DMS153 (cell line): ENCODE measurements around the gene KCNAB1.
"Not testable (repeated sequence)": the region's sequence is repeated elsewhere in the genome, so short reads cannot be mapped to it uniquely, and the experiment has no call there.

Experiments
- DNase-seq: peaks from one replicate; lab custom pipeline; 2025; lab: John Stamatoyannopoulos, UW

The KCNAB1 gene

GRCh38 chr3:156176629-156177210 lies 56.3 kb downstream of the KCNAB1 start:
- no peak for DNase-seq

- no peak for DNase-seq
These were observed 59.7 kb downstream of the KCNAB1 start for GRCh38 chr3:156180077-156180476.

- no peak for DNase-seq
These were observed 61.1 kb downstream of the KCNAB1 start for GRCh38 chr3:156181509-156181908.

- no peak for DNase-seq
These were observed 63.0 kb downstream of the KCNAB1 start for GRCh38 chr3:156183396-156183795.

GRCh38 chr3:156184156-156184555 lies 63.8 kb downstream of the KCNAB1 start:
- no peak for DNase-seq

GRCh38 chr3:156187146-156187769 lies 66.9 kb downstream of the KCNAB1 start:
- no peak for DNase-seq

DNA sequence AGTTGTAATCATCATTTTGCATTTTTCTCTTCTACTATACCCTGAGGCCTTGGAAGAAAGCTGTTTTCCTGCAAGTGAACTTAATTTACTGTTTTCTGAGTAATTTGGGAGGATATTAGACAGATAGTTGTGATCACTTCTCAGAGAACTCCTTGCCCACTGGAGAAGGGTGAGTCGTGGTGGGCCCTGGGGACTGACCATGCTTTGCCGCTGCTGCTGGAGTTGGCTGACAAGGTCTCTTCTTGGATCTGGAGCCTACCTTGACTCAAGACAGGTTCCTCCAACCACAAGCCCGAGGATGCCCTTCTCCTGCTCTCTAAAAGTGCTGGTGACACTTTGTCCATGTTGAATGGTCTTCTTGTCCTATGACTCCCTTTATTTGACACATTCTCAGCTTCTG lies 68.4 kb downstream of the KCNAB1 start:
- DNase-seq: no peak

DNA sequence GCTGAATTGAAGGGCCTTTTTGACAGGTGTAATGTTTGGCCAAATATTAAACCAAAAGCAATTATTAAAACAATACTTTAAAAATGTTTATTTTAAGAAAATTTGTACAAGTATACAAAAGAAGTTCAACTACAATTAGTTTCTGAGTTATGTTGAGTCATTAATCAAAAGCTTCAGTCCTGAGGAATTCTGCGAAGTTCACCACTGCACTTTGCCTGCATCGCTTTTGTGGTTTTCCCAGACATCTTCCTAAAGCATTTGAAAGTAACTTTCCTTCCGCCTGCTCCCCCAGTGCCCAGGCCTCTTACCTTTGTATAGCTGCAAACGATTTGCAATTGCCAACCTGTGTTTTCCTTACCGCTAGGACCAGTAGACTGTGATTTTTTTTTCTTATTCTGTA lies 69.5 kb downstream of the KCNAB1 start:
- no peak for DNase-seq

DNA sequence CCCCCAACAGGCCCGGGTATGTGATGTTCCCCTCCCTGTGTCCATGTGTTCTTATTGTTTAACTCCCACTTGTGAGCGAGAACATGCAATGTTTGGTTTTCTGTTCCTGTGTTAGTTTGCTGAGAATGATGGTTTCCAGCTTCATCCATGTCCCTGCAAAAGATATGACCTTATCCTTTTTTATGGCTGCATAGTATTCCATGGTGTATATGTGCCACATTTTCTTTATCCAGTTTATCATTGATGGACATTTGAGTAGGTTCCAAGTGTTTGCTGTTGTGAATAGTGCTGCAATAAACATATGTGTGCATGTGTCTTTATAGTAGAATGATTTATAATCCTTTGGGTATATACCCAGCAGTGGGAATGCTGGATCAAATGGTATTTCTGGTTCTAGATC lies 74.6 kb downstream of the KCNAB1 start:
- DNase-seq: not testable (repeated sequence)

DNA sequence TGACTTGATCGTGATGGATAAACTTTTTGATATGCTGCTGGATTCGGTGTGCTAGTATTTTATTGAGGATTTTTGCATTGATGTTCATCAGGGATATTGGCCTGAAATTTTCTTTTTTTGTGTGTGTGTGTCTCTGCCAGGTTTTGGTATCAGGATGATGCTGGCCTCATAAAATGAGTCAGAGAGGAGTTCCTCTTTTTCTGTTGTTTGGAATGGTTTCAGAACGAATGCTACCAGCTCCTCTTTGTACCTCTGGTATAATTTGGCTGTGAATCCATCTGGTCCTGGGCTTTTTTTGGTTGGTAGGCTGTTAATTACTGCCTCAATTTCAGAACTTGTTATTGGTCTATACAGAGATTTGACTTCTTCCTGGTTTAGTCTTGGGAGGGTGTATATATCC lies 76.8 kb downstream of the KCNAB1 start:
- not testable (repeated sequence) for DNase-seq

- no peak for DNase-seq
These were observed 81.3 kb downstream of the KCNAB1 start for GRCh38 chr3:156201411-156202405.

- no peak for DNase-seq
These were observed 85.8 kb downstream of the KCNAB1 start for GRCh38 chr3:156206157-156206556.

DNA sequence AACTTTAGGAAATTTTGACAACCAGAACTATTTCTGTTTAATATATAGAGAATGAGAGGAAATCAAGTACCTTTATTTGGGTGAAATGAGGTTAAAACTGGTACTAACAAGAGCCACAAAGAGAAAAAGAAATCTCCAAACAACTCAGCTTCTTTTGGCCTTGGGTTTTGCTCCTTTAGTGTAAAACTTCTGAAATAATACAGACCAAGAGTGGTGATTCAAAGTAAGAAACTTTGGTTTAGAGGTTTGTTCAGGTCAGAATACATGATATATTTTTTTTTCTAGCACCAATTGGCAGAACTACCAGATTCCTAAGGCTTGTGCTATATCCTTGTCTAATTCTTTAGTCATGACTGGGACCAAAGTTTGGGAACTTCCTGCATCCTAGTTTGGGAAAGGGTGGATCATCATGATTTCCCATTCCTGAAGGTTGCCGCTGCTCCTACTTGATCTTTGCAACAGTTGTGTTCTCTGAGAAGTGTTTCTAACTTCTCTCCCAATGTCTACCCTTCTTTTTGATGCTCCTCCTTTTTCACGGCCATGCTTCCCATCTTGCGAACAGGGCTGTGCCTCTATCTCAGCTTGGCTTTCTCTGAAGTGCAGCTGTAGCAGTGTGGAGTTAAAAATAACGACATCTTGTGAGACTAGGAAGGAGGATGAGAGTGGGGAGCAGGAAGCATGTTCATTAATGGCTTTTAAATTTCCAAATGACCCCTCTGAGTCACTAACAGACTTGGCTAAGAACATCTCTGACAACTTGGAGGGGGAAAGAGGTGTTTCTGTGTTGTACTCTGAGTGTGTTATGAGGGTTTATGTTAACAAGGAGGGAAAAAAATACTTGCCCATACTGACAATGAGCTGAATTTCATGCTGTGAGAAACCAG lies 87.7 kb downstream of the KCNAB1 start:
- DNase-seq: no peak

DNA sequence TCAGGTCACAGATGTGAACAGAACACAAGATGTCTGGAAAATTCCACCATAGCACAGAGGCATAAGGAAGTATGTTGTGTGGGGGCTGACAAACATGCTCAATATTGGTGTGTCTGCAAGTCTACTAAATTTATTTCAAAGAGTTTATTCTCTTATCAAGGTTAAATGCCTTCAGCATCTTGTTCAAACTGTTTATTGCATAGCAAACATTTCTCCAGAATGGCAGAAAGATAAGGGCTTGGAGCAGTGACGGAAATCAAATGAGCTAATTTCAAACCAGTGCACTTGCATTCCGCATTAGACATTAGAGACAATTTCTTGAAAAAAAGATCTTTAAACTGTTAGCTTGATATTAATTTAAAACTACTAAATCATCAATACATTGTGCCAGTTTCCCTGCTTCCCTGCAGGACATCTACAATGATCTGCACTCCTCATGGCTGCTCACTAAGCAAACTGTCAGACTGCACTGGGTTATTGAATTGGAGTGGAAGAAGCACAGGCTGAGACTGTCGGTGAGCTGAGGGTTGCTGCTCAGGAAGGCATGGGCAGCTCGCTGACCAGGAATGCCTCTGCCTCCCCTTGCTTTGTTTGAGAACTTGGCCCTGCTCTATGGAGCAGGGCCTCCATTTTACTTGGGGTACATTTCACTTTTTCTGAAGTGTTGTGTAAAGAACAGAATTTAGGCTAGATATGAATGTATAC lies 89.4 kb downstream of the KCNAB1 start:
- no peak for DNase-seq

DNA sequence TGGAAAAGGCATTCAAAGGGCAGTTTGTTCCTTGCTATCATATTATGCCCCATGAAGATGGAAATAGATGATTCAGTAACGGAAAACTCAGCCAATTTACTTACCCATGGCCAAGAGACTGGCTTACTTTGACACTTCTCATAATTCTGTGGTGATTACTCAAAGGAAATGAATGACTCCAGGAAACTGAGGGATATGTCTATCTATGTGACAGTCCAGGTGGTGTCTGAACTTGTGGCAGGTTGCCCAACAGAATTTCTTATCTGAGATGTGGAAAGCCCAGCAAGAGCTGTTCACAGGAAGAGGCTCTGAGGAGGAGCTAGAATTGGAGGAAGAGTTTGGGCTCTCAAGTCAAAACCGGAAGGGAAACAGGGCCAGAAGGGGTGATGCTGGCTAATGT lies 91.2 kb downstream of the KCNAB1 start:
- DNase-seq: no peak

GRCh38 chr3:156214676-156215075 lies 94.3 kb downstream of the KCNAB1 start:
- no peak for DNase-seq

GRCh38 chr3:156215751-156216150 lies 95.4 kb downstream of the KCNAB1 start:
- no peak for DNase-seq

- DNase-seq: no peak
These were observed 95.8 kb downstream of the KCNAB1 start for GRCh38 chr3:156216216-156216615.

DNA sequence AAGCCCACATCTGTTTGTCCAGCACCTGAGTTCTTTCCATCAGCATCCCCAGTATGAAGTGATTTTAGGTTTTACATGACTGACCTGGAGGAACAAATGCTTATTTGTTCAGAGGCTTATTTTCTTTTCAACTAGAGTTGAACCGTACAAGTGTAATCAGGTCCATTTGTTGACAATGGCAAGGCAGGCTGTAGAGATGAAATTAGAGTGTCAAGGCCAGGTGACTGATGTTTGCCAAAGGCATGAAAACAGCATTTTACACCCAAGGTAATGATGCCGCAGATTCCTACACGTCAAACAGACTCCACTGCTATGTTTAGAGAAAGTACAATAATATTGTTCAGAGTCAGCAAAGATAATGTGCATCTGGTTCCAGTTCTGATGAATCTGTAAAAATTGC lies 96.5 kb downstream of the KCNAB1 start:
- peak; percentile 15 for DNase-seq

DNA sequence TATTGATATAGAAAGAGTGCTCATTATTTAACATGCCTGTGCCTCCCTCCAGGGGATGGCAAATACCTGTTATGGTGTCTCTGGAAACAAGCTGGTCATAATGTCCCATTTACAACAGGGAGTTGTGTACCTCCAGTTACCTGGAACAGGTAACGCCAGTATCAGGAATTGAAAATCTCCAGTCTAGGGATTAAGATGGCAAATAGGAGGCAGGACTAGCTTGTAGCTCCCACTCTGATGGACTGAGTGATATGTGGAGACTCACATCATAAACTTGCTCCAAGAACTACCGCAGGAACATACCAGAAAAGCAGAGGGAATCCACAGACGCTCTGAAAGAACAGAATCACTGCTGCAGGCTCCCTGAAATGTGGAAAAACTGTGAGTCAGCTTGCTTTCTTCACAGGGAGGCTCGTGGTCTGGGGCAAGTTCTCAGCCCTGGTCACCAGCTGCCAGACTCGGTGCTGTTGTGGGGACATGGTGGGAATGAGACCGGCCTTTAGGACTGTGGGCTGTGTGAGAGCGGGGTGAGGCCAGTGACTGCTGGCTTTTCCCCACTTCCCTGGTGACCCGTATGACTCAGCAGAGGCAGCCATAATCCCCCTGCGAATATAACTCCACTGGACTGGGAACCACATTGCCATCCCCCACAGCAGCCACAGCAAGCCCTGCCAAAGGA lies 97.4 kb downstream of the KCNAB1 start:
- DNase-seq: no peak

GRCh38 chr3:156218353-156218744 lies 98.0 kb downstream of the KCNAB1 start:
- peak; percentile 88 for DNase-seq
